ENCODE measurements around the gene ELOB.
A peak's percentile ranks its signal among the peaks of the same experiment; 100 is the strongest.

- TF ChIP-seq CTCF (IDR thresholded peaks at IDR 0.05), result no peak
- no peak for TF ChIP-seq POLR2A (IDR thresholded peaks at IDR 0.05)
- TF ChIP-seq POLR2AphosphoS5 (IDR thresholded peaks at IDR 0.05), result peak; percentile 87
Measured at GRCh38 chr16:2799859-2800226, 22.8 kb upstream of the ELOB start.
